ENCODE data around the gene ATAD3B.
"Not testable (repeated sequence)": the region's sequence is repeated elsewhere in the genome, so short reads cannot be mapped to it uniquely, and the experiment has no call there.

The ATAD3B gene

GRCh38 chr1:1480488-1480867 lies 8.9 kb downstream of the ATAD3B start:
- not testable (repeated sequence) for DNase-seq (ENCODE audit: low read depth in 2 of 2)

- not testable (repeated sequence) for DNase-seq (ENCODE audit: low read depth in 2 of 2)
Observed at GRCh38 chr1:1481811-1482210, 10.2 kb downstream of the ATAD3B start.

- no peak for DNase-seq (ENCODE audit: low read depth in 2 of 2)
Observed at GRCh38 chr1:1482856-1483255, 11.3 kb downstream of the ATAD3B start.

DNA sequence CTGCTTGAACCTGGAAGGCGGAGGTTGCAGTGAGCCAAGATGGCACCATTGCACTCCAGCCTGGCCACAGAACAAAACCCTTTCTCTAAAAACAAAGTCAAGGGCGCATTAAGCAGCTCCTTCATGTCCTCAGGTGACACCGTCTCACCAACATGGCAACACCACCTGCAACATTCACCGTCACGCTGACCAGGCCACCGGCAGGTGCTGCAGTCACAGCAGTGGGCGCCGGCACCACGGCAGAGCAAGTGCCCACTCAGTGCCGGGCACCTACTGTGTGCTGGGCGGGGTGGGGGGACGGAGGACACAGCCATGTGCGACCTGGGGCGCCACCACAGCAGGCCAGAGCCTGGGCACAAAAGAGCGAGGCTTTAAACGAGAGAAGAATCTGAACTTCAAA lies 12.1 kb downstream of the ATAD3B start:
- DNase-seq (ENCODE audit: low read depth in 2 of 2) = no peak

DNA sequence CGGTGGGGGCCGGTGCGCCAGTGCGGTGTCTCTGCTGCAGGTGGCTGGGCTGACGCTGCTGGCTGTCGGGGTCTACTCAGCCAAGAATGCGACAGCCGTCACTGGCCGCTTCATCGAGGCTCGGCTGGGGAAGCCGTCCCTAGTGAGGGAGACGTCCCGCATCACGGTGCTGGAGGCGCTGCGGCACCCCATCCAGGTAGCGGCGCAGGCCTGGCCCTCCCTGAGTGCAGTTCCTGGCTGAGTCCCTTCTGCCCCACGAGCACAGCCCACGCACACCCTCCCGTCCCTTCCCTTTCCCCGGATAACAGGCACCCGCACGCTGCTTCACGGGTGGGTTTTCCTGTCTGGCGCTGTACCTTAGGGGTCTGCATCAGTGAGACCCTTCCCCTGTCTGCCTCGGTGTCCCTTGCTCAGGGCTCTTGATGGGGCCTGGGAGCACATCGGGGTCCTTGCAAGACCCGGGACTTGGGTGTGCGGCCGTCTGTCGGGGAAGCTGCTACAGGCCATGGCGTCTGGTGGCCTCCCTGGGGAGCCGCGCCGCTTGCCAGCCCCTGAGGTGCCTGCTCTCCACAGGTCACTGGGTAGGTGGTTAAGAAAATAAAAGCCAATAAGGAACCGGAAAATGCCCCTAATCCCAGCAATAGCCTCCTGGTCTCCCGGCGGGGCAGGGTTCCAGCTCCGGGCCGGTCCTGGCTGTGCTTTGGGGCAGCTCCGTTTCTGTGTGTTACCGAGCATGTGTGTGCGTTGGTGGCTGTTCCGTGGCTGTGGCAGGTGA lies 13.6 kb downstream of the ATAD3B start:
- DNase-seq (ENCODE audit: low read depth in 2 of 2) = not testable (repeated sequence)

- not testable (repeated sequence) for DNase-seq (ENCODE audit: low read depth in 2 of 2)
Observed at GRCh38 chr1:1485755-1486317, 14.3 kb downstream of the ATAD3B start.

DNA sequence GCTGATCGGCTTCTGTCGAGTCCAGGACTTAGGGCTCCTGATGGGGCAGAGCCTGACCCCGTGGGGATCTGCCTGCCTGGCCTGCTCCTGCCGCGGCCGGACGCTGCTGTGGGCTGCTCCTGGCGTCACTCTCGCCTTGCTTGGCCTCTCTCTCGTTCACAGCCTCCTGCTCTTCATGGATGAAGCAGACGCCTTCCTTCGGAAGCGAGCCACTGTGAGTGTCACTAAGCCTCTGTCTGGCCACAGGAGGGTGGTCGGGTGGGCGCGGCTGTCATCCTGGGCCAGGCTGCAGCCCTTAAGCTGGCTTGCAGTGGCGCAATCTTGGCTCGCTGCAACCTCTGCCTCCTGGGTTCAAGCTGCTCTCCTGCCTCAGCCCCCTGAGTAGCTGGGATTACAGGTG lies 16.1 kb downstream of the ATAD3B start:
- DNase-seq (ENCODE audit: low read depth in 2 of 2) = no peak

DNA sequence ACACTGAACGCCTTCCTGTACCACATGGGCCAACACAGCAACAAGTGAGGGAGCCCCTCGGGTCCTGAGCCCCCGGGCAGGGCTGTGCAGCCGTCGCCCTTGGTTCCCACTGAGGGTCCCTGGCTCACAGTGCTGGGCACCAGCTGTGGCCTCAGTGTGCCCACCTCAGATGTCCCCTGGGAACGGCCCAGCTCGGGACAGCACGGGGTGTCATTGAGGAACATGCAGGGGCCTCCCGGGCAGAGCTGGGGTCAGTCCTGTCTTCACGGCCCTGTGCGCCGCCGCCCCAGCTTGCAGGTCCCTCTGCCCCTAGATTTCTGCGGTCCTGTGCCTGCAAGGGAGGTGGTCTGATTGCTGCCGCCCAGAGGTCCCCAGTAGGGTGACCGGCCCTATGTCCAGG lies 17.7 kb downstream of the ATAD3B start:
- no peak for DNase-seq (ENCODE audit: low read depth in 2 of 2)

DNA sequence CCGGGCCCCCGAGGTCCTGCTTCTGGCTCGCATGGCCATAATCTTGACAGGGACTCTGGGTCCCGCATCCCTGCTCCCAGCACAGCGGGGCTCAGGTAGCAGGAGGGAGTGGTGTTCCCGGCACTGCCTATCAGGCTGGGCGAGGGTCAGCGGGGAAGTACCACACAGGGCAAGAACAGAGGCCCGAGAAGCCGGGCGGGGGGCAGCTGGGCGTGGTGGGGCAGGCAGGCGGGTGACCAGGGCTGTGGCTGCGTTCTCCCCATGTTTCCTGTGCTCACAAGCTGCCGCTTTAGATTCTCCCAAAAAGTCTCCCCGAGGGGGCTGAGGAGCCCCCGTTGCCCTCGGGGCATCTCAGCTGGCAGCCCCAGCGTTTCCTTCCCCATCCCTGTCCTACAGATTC lies 18.3 kb downstream of the ATAD3B start:
- no peak for DNase-seq (ENCODE audit: low read depth in 2 of 2)

- no peak for DNase-seq (ENCODE audit: low read depth in 2 of 2)
Observed at GRCh38 chr1:1490633-1491230, 19.2 kb downstream of the ATAD3B start.

- DNase-seq (ENCODE audit: low read depth in 2 of 2) = no peak
Observed at GRCh38 chr1:1491601-1492000, 20.0 kb downstream of the ATAD3B start.

DNA sequence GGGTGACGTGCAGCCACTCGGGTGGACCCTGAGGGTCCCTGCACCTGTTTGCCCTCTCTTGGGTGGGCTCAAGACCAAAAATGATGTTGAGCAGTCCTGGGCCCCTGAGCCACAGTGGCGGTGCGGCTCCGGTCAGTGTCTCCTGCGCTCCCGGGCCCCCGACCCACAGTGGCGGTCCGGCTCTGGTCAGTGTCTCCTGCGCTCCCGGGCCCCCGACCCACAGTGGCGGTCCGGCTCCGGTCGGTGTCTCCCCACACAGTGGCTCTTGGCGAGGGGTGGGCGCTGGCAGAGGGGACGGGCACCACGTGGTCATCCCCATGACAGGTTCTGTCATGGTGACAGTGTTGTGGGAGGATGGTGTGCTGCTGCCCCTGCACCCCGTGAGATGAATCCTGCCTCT lies 22.7 kb downstream of the ATAD3B start:
- not testable (repeated sequence) for DNase-seq (ENCODE audit: low read depth in 2 of 2)

DNA sequence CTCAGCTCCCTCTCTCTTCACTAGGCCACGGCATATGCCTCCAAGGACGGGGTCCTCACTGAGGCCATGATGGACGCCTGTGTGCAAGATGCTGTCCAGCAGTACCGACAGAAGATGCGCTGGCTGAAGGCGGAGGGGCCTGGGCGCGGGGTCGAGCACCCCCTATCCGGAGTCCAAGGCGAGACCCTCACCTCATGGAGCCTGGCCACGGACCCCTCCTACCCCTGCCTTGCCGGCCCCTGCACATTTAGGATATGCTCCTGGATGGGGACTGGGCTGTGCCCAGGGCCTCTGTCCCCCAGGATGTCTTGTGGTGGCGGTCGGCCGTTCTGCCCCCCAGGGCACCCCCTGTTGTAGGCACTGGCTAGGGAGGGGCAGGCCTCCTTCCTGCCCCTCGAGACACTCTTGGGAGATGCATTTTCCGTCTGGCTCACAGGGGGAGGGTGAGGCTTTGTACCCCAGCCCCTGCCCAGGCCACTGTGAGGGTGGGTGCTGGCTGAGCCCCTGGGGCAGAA lies 24.0 kb downstream of the ATAD3B start:
- not testable (repeated sequence) for DNase-seq (ENCODE audit: low read depth in 2 of 2)

- DNase-seq (ENCODE audit: low read depth in 2 of 2) = peak; percentile 44 to 68
Observed at GRCh38 chr1:1504777-1505365, 33.3 kb downstream of the ATAD3B start.

- DNase-seq (ENCODE audit: low read depth in 2 of 2) = peak in 1 of 2 donors; percentile 24
Observed at GRCh38 chr1:1505366-1505798, 33.8 kb downstream of the ATAD3B start.

GRCh38 chr1:1505801-1506200 lies 34.2 kb downstream of the ATAD3B start:
- DNase-seq (ENCODE audit: low read depth in 2 of 2) = not testable (repeated sequence)

DNA sequence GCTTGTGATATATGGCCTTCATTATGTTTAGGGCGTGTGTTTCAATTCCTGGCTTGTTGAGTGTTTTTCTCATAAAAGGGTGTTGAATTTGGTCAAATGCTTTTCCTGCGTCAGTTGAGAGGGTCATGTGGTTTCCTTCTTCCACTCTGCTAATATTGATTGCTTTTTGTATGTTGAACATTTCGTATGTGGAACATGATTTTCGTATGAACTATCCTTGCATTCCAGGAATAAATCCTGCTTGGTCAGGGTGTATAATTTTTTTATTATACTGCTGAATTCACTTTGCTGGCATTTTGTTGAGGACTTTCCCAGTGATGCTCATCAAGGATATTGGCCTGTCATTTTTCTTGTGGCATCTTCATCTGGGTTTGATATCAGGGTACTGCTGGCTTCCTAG lies 35.7 kb downstream of the ATAD3B start:
- DNase-seq (ENCODE audit: low read depth in 2 of 2) = no peak

- DNase-seq (ENCODE audit: low read depth in 2 of 2) = not testable (repeated sequence)
Observed at GRCh38 chr1:1508775-1509464, 37.4 kb downstream of the ATAD3B start.

DNA sequence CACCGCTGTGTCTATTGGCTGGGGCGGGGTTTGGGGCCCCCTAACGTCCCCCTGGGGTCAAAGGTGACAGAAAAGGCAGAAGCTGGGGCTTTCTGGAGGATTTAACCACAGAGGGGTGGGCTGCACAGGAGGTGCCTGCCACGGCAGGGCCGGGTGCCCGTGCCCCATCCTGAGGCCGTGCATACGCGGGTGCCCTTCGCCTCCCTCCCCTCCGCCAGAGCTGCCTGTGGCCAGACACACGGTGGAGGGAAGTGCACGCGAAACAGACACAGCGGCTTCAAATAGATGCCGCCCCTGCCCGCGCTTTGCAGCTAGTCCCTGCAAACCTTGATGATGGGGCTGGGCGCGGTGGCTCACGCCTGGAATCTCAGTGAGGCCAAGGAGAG lies 37.9 kb downstream of the ATAD3B start:
- DNase-seq (ENCODE audit: low read depth in 2 of 2) = not testable (repeated sequence)

- no peak for DNase-seq (ENCODE audit: low read depth in 2 of 2)
Observed at GRCh38 chr1:1510912-1511532, 39.5 kb downstream of the ATAD3B start.

GRCh38 chr1:1511533-1512285 lies 40.1 kb downstream of the ATAD3B start, which contains the start of gene ATAD3A:
ATAD3A (plus strand) TSS chr1:1512162; CDS start chr1:1512269, 107 bp downstream.
- peak; percentile 97 for DNase-seq (ENCODE audit: low read depth in 2 of 2)
